Measurements from ENCODE around the gene GINS1.

GINS1 gene

DNA sequence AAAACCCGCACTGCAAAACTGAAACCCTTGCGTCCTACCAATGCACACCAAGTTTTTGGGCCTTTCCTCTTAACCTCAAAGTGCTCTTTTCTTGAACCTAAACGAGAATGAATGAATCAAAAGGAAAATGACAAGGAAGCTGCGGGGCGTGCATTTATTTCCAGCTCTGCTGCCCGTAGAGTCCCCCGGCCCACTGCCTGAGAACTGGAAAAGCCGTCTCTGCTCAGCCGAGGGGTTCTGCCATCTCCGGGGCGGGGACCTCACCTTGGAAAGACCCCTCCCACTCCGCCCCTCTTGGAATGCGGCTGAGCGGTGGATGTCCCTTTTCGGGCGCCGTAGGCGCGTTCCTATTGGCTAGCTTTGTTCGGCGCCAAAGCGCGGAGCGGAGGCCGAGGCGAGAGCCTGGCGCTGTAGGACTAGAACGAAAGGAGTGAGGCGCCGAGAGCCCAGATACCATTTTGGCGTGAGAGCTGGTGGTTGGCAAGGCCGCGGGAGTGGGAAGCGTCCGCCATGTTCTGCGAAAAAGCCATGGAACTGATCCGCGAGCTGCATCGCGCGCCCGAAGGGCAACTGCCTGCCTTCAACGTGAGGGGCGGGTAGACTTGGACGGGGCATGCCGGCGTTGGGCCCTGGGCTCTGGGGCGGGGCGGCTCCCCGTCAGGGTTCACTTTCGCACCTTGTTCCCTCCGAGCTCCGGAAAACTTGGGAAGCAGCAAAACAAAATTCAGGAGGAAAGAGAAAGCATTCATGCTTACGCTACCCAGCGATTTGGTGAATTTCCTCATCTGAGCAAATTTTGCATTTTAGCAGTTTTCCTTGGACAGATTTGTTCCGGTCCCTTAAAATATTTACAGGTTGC lies at the start of gene GINS1:
Gene GINS1 (plus strand): TSS at position 363 of the 859 bp plus-strand sequence. CDS start 148 bp downstream, at position 511.
- peak; percentile 52 for DNase-seq (ENCODE audit: low read depth, low spot score)

GRCh38 chr20:25360631-25361286 lies 46.7 kb upstream of the GINS1 start:
- no peak for DNase-seq (ENCODE audit: low read depth, low spot score)

- DNase-seq (ENCODE audit: low read depth, low spot score): no peak
These were observed 46.2 kb upstream of the GINS1 start for GRCh38 chr20:25361287-25361683.

GRCh38 chr20:25364180-25364788 lies 43.2 kb upstream of the GINS1 start:
- no peak for DNase-seq (ENCODE audit: low read depth, low spot score)

DNA sequence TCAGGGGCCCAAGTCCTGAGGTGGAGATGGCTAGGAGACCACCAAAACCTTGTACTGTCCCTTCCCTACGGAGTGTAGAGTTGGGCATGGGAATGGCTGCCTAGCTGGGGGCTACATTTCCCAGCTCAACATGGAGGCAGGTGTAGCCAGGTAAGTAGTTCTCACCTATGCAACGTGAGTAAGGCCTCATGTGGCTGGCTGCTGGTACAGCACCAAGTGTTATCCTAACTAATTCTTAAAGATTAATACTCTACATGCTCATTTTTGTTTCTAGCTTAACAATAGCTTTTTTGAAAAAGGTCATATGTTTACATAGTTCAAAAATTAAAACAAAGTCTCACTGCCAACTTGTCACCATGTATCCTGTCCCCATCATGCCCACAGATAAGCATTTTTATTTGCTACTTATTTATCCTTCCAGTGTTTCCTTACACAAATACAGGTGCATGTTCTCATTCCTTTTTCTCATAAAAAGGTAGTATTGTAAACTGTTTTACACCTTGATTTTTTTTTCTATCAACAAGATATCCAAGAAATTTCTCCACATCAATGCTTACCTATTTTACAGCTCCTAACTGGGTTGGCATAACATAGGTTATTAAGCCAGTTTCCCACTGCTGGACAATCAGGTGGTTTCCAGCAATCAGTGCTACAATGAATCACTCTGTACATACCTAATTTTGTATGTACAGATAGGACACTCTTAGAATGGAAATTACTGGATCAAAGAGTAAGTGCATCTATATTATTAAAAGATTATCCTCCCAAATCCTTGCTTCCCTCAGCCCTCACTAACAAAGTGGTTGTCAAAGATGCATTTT lies 42.4 kb upstream of the GINS1 start:
- no peak for DNase-seq (ENCODE audit: low read depth, low spot score)

- no peak for DNase-seq (ENCODE audit: low read depth, low spot score)
These were observed 38.9 kb upstream of the GINS1 start for GRCh38 chr20:25368526-25368925.

DNA sequence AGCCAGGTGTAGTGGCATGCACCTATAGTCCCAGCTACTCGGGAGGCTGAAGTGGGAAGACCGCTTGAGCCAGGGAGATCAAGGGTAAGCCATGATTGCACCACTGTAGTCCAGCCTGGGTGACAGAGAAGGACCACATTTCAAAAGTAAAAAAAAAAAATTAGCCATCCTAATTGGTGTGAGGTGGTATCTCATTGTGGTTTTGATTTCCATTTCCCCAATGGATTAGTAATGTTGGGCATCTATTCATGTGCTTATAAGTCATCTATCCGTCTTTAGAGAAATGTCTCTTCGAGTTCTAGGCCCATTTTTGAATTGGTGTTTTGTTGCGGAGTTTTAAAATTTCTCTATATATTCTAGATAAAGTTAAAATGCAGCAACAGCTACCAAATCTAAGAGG lies 38.5 kb upstream of the GINS1 start:
- DNase-seq (ENCODE audit: low read depth, low spot score): no peak

DNA sequence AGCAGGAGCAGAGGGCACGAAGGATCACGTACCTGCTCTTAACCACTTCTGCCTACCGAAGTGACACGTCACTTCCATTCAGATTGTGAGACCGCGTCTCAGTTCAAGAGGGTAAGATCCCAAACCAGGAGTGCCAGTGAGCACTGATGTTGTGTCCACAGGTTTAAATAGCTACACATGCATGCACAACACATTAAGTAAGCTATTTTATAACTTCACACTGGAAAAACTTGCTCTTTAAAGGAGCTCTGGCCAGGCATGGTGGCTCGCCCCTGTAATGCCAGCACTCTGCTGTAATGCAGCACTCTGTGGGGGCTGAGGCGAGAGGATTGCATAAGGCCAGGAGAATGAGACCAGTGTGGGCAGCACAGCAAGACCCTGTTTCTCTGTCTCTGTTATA lies 37.9 kb upstream of the GINS1 start:
- DNase-seq (ENCODE audit: low read depth, low spot score): no peak

DNA sequence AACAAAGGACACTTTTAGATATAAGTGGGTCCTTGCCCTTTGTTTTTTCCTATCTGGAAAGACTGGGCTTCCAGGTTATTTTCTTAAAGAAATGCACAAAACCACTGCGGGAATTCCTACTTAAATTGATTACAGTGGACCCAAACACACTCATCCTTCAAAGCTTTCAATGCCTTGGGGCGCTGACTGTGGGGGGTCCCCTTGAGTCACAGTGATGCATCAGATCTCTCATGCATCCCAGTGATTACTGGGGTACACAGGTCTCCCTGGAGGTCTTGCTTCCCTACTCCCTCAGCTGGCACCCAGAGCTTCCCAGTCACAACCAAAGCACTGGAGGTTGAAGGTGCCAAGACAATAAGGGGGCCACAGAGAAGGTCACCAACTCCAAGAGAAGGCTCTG lies 37.5 kb upstream of the GINS1 start:
- DNase-seq (ENCODE audit: low read depth, low spot score): no peak

DNA sequence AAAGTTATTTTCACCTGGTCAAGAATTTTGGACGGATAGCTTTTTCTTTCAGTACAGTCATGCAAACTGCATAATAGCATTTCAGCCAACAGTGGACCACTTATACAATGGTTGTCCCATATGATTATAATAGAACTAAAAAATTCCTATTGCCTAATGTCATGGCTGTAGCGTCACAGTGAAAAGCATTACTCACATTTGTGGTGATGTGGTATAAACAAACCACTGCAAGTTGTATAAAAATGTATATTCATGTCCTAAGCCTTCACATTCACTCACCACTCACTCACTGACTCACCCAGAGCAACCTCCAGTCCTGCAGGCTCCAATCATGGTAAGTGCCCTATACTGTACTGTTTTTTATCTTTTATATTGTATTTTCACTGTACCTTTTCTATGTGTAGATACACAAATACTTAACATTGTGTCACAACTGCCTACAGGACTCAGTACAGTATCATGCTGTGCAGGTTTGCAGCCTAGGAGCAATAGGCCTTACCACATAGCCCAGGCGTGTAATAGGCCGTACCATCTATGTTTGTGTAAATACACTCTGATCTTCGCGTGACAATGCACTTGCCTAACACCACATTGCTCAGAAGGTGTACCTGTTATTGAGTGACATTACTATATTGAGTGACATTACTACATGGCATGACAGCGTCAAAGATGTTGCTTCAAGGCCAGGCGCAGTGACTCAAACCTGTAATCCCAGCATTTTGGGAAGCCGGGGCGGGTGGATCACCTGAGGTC lies 34.7 kb upstream of the GINS1 start:
- no peak for DNase-seq (ENCODE audit: low read depth, low spot score)

DNA sequence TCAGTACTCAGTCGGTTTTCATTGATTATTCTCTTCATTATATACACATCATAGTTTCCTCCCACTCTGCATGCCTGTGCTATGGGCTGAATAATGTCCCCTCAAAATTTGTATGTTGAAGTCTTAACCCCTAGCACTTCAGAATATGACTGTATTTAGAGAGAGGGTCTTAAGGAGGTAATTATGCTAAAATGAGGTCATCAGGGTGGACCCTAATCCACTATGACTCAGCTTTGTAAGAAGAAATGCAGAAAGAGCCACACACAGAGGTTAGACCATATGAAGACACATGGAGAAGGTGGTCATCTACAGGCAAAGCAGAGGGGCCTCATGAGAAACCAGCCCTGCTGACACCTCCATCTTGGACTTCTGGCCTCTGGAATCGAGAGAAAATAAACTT lies 32.6 kb upstream of the GINS1 start:
- DNase-seq (ENCODE audit: low read depth, low spot score): no peak

GRCh38 chr20:25376236-25376635 lies 31.2 kb upstream of the GINS1 start:
- DNase-seq (ENCODE audit: low read depth, low spot score): no peak

DNA sequence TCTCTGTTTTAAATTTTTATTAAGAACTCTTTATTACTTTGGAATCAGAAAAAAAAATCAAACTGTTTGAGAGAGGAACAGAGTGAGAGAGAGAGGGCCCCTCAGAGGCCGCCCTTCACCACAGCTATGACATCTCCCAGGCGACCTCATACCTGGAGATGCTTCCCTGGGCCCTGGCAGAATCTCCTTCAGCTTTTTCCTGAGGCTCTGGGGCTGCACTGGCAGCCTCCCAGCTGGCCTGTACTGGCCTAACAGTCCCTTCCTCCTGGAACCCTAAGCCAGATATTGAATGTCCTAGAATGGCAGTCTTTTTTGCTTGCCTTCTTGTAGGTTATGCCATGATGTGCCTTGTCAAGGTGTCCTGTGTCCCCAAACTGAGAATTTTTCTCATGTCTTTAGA lies 30.6 kb upstream of the GINS1 start:
- DNase-seq (ENCODE audit: low read depth, low spot score): no peak

GRCh38 chr20:25378189-25378883 lies 29.1 kb upstream of the GINS1 start:
- no peak for DNase-seq (ENCODE audit: low read depth, low spot score)

DNA sequence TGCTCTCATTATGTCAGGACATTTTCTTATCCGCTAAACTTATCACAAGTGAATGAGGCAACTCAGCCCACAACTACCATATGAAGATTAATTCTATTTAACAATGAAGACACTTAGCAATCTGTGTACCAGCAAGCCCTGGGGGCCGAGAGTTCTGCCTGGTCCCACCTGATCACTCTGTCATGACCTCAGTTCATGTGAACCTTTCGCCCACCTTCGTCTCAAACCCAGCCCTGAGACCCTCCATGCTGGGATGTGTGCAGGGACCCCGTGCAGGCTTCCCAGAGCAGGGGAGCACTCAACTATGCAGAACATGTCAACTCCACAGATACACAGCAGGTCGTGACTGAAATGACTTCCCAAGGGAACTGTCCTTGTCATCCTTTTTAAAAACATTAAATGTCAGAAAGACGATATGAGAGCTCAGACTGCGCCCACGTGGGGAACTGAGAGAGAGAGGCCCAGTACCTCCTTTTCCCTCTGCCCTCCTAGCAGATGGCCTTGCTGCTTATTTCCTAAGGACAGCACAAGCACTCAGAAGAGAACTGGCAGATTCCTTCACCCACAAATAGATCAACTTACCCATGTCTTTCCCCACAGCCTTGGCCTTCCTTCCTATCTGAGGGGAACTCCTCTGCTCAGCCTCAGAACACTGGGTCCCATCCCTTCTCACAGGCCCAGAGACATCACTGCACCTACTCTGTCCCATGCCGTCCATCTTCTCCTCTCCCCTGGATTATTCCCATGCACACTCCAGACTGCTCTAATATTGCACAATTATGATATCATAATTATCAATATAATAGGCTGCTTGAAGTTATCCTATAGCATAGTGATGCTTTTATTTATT lies 28.4 kb upstream of the GINS1 start:
- DNase-seq (ENCODE audit: low read depth, low spot score): no peak

GRCh38 chr20:25380945-25381614 lies 26.4 kb upstream of the GINS1 start:
- no peak for DNase-seq (ENCODE audit: low read depth, low spot score)

GRCh38 chr20:25382704-25383370 lies 24.6 kb upstream of the GINS1 start:
- no peak for DNase-seq (ENCODE audit: low read depth, low spot score)

GRCh38 chr20:25389401-25389857 lies 18.0 kb upstream of the GINS1 start:
- DNase-seq (ENCODE audit: low read depth, low spot score): no peak

Data from activated naive CD8-positive, alpha-beta T cell treated with anti-CD3 and anti-CD28 coated beads, Interleukin-2, amount 50 U/mL, for 16 hours (primary cell).